HG03039 (cell line): ENCODE results near the gene TTC13.

Experiments used
- ATAC-seq: cut with Tn5 transposase; IDR thresholded peaks from one replicate; pipeline ENCODE4 v1.9.1; 2021; ENCODE audit warnings: mild to moderate bottlenecking, moderate library complexity; ENCODE audit not compliant: unreplicated experiment

Gene TTC13

GRCh38 chr1:230877146-230877923, 101.3 kb downstream of the TTC13 start:
- ATAC-seq = no peak

DNA sequence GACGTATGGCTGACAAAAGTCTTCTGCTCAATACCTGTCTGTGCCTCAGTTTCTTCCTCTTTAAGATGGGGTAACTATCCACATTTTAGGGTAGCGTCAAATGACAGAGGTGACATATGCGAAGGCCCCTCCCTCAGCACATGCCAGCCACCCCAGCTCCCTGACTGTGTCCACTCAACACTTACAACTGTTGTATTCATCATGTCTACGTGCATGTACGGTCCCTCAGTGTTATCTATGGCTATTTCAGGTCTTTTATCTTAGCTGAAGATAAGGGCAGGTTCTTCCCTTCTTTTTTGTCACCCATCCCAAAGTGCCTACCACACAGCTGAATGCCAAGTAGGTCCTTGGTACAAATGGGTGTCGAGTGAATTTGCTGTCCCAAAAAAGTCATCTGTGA, 102.0 kb downstream of the TTC13 start:
- ATAC-seq = no peak

GRCh38 chr1:230875370-230875769, 103.3 kb downstream of the TTC13 start:
- no peak for ATAC-seq

GRCh38 chr1:230870916-230871315, 107.7 kb downstream of the TTC13 start:
- ATAC-seq = no peak

DNA sequence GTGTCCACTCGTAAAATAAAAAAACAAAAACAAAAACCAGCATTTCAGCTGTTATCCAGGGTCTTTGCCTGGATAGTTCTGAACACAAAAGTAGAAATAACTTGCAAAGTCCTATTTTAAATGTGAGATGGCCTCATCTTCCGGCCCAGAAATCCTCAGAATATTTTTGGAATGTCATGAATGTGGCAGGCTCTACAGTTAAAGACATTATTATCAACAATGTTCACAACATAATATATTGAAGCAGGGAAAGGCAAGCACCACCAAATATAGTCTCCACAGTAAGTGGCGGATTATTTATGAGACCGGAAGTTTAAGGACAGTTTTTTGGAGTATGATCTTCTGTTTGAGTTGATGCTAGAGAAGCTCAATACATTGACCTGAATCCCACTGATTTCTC, 109.2 kb downstream of the TTC13 start:
- no peak for ATAC-seq

DNA sequence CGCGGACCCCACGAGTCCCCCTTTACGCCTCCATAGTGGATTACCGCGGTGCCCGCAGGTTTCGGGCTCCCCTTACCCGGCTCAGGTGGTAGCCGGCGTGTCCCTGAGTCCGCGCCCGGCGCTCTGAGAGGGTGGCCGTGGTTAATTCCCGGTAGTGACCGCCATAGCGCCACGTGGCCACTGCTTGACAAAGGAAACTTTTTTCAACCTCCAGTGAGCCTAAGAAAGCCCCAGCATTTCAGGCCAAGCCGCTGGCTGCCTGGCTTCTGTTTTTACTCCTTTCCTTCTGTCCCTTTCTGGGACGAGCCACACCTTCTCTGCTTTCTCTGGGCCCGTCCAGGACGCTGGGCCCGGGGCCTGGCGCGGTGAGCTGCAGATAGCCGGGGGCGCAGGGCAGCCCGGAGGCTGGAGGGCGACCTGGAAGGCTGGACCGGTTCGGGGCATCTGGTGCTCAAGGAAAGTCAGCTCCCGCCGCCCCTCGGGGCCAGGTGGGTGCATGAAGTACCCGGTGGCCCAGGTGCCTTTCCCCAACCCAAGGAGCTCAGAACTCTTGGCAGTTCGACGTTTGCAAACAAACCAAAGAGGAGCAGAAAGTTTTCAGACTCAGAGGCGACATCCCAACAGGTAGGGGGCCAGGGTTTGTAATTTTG, 109.8 kb downstream of the TTC13 start:
- ATAC-seq = peak; percentile 33

DNA sequence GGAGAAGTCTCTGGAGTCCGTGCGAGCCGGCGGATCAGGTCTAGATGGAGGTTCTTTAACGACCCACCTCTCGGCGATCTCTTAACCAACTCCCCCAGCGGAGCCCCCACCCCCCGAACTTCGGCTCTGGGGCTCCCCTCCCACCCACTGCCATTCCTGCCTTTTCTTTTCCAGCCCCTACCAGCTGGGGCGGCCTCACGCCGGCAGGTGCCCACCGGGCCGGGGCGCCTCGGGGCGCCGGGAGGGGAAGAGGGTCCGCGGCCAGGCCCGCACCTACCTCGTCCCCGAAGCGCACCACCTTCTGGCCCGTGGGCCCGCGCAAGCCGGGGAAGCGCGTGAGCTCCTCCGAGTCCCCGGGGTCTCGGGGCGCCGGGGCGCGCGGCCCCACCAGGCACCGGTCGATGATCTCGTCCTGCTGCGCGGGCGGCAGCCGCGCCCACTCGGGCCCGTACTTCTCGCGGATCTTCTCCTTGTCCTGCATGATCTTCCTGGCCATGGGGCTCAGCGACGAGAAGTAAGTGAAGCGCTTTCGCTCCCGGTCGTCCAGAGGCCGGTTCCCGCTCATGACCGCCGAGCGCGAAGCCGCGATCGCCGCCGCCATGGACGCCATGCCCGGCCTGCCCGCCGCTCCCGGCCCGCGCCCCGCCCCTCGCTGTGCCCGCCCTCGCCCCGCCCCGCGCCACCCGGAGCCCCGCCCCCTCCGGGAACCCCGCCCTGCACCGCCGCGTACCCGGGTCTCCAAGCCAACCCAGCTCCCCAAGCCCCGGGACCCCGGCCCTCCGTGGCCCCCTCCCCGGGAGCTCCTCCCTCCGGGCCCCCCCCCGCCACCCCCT, 110.5 kb downstream of the TTC13 start, which contains the start of gene C1orf198:
C1orf198 (minus strand) TSS at position 619 of the 833 bp plus-strand sequence; CDS start at position 610, 9 bp downstream.
- ATAC-seq = peak; percentile 82

DNA sequence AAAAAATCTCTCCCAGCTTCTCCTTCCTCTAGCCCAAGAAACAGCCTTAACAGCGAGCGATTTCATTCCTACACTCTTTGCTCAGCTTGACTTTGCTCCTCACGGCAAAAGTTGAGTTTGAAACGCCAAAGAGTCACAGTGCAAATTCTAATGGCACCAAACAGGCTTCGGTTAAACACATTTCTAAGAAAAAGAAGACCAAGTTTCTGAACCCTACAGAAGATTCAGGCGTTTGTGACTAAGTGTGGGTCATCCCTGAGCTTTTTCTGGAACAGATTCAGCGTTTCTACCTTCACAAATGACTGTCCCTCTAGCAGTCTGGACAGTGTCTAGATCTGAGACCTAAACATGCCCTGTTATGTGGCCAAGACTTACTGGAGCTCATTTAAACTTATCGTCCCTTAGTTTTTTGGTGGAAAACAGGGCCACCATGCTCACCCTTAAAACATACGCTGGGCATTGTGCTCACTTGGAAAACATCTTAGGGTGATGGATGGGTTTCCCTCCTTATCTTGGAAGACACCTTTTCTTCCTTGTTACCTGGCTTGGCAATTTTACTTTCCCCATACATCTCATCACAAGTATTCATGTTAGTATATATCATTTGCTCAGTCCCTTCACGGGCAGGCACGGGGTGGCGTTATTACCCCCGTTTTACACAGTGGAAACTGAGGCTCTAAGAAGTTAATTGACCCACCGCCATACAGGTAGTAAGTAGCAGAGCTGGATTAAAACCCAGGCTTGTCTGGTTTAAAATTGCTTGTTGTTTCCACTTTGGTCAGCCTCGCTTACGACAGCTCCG, 111.4 kb downstream of the TTC13 start:
- no peak for ATAC-seq

- no peak for ATAC-seq
Measured at GRCh38 chr1:230866171-230867070, 112.2 kb downstream of the TTC13 start.

- no peak for ATAC-seq
Measured at GRCh38 chr1:230865062-230865817, 113.4 kb downstream of the TTC13 start.

DNA sequence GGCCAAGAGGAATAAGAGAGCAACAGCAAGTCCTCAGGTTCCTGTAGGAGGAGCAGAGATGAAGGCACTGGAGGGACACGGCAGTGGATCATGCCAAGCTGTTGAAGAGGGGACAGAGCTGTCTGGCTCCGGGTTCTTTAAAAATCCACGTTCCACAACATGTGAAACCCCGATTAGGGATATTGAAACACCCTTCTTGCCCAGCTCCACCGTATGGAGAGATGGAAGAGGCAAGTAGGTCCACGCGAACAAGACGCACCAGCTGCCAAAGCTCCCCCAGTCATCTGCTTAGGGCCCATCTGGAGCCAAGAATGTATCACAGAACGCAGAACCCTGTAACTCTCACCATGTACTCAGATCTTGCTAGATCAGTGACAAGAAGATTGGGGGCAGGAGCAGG, 114.2 kb downstream of the TTC13 start:
- ATAC-seq = no peak

DNA sequence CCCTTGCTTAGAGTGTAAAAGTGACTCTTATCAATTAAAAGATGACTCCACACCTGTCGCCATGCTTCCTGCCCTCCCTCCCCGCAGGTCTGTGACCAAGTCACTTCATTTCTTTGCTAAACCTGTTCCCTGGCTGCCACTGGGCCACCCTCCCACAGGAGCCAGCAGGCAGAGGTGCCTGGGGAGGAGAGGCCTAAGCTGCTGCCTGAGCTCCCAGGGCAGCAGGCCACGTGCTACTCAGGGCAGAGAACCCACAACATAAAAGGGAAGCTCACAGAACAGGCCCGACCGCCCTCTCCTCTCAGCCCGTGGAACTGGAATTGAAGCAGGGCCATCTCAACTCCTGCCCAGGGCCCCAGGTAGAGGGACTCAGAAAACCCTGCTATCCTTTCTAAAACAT, 115.2 kb downstream of the TTC13 start:
- no peak for ATAC-seq

- no peak for ATAC-seq
Measured at GRCh38 chr1:230861970-230862595, 116.6 kb downstream of the TTC13 start.

GRCh38 chr1:230861489-230861888, 117.2 kb downstream of the TTC13 start:
- no peak for ATAC-seq

DNA sequence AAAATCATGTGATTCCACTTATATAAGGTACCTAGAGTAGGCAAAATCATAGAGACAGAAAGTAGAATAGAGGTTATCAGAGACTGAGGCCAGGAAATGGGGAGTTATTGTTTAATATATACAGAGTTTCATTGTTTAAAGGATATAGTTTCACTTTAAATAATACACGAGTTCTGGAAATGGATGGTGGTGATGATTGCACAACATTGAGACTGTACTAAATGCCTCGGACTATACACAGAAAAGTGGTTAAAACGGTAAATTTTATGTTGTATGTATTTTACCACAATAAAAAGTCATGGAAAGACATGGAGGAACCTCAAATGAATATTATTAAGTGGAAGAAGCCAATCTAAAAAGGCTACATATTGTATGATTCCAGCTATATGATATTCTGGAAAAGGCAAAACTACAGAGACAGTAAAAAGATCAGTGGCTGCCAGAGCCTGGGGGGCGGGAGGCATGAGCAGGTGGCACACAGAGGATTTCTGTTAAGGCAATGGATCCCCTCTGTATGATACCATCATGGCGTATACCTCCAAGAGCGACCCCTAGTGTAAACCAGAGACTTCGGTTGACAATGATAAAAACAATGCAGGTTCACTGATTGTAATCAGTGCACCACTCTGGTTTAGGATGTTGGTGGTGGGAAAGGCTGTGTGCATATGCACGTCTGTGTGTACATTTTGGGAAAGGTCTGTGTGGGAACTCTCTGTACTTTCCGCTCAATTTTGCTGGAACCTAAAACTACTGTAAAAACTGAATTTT, 117.9 kb downstream of the TTC13 start:
- ATAC-seq = no peak

- ATAC-seq = no peak
Measured at GRCh38 chr1:230858918-230859729, 119.5 kb downstream of the TTC13 start.

DNA sequence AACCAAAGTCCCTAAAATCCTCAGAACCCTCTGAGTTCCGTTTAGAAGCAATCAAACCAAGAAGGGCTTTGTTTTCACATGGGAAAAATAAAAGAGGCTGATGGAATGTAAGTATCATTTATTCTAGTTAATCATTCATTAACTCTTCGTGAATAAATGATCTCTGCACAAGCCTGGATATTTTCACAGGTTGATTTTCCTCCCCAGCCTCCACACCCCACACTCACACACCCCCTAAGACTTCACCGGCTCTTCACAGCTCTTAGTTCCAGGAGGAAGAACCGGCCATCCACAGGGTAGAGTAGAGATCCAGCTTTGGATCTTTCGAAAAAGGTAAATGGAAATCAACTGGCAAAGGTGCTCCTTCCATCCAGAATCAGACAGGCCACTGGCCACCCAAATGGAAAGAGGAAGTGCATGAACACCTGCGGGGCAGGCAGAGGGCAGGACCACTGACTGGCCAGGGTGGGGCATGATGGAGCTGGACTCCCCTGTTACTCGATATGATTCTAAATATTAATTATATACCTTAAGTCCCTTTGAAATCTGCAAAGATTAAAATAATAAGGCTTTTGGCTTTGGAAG, 120.3 kb downstream of the TTC13 start:
- no peak for ATAC-seq
